IPS-20b (cell line): Measurements from ENCODE around the gene PROC.
A peak's percentile ranks its signal among the peaks of the same experiment; 100 is the strongest.
"Not testable (repeated sequence)": the region's sequence is repeated elsewhere in the genome, so short reads cannot be mapped to it uniquely, and the experiment has no call there.

ENCODE experiments used
- H3K27ac ChIP-seq: one replicate; pipeline ENCODE4 v1.5.1; 2013; ENCODE audit warnings: low read length
- H3K27me3 ChIP-seq: 2 replicates; pipeline ENCODE4 v1.6.1; 2013; ENCODE audit warnings: mild to moderate bottlenecking, low read length, inconsistent platforms; ENCODE audit not compliant: insufficient read depth
- H3K36me3 ChIP-seq: 2 replicates; pipeline ENCODE4 v1.6.1; 2013; ENCODE audit warnings: low read depth, mild to moderate bottlenecking, inconsistent platforms, low read length, moderate library complexity; ENCODE audit not compliant: insufficient read depth
- H3K4me1 ChIP-seq: 2 replicates; pipeline ENCODE4 v1.6.1; 2013; ENCODE audit warnings: mild to moderate bottlenecking, control low read depth, inconsistent platforms, low read length, moderate library complexity; ENCODE audit not compliant: insufficient read depth
- H3K4me3 ChIP-seq: 2 replicates; pipeline ENCODE4 v1.5.1; 2013; ENCODE audit warnings: mild to moderate bottlenecking, low read length, inconsistent platforms
- H3K9ac ChIP-seq: 2 replicates; pipeline ENCODE4 v1.6.1; 2013; ENCODE audit warnings: low read depth, mild to moderate bottlenecking, inconsistent platforms, low read length, moderate library complexity
- H3K9me3 ChIP-seq: 2 replicates; pipeline ENCODE4 v1.6.1; 2013; ENCODE audit warnings: mild to moderate bottlenecking, low read depth, low read length, inconsistent platforms; ENCODE audit not compliant: insufficient read depth

The PROC gene

DNA sequence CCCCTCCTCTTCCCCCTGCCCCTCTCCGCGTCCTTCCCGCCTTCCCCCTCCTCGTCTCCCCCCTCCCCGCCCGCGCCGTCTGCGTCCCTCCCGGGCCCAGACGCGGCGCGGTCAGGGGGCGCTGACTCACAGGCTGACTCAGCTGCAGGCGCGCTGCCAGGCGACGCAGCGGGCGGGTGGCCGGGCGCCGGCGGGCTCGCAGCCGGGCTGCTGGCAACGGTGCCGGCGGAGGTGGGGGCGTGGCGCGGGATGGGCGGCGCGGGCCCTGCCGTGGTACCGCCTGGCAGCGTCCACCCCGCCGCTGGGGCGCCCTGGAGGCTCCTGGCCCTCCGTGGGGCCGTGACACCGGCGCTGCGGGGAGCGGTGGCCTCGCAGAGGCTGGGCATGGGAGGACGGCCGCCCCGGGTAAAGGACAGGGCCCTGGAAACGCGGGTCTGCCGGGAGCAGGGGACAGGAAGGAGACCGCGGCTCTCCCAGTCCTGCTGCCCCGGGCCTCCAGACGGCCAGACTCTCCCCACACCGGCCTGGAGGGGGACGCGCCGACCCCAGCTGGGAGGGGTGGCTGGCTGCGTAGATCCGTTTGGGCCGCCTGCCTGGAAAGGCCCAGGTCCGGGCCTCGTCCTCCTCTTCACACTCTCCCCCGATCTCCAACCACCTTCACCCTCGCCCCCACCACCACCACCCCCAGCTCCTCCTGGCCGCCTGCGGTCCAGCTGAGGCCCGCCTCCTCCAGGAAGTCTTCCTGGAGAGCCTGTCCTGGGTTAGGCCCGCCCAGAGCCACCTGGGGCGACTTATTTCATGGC, 10.0 kb upstream of the PROC start:
- Histone ChIP-seq H3K4me3 (peak overlapping the region; percentile 68), H3K9me3 (peaks cover 4% of the 10 kb centered on the region; the same call in 1 of the 2 replicates), H3K27ac (no peak overlapping the region), H3K36me3 (no peaks in the 10 kb centered on the region), H3K9ac (peak overlapping the region; percentile 67; the same call in 1 of the 2 replicates), H3K4me1 (0 out of 2 replicates have a peak, but pooled peaks cover 6% of the 10 kb centered on the region), H3K27me3 (no peaks in the 10 kb centered on the region)

- 0 out of 2 replicates have a peak, but pooled peaks cover 6% of the 10 kb centered on the region for H3K4me1 ChIP-seq
- no peaks in the 10 kb centered on the region for H3K36me3 ChIP-seq
- peak overlapping the region; percentile 67; the same call in 1 of the 2 replicates for H3K9ac ChIP-seq
- peak overlapping the region; percentile 68 for H3K4me3 ChIP-seq
- no peaks in the 10 kb centered on the region for H3K27me3 ChIP-seq
- H3K27ac ChIP-seq: no peak overlapping the region
- H3K9me3 ChIP-seq: peaks cover 5% of the 10 kb centered on the region; the same call in 1 of the 2 replicates
Measured at GRCh38 chr2:127408807-127409099, 9.5 kb upstream of the PROC start.

DNA sequence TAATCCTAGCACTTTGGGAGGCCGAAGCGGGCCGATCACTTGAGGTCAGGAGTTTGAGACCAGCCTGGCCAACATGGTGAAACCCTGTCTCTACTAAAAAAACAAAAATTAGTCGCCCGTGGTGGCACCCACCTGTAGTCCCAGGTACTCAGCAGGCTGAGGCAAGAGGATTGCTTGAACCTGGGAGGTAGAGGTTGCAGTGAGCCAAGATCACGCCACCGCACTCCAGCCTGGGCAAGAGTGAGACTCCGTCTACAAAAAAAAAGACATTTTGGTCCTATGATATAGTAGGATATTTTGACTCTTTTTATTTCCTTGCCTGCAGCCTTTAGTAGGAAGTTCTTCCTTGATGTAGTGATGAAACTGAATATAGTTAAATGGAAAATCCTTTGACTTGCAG, 8.5 kb upstream of the PROC start:
- not testable (repeated sequence) for H3K27ac ChIP-seq, H3K9me3 ChIP-seq, H3K36me3 ChIP-seq, H3K4me3 ChIP-seq, H3K27me3 ChIP-seq, H3K4me1 ChIP-seq, H3K9ac ChIP-seq

DNA sequence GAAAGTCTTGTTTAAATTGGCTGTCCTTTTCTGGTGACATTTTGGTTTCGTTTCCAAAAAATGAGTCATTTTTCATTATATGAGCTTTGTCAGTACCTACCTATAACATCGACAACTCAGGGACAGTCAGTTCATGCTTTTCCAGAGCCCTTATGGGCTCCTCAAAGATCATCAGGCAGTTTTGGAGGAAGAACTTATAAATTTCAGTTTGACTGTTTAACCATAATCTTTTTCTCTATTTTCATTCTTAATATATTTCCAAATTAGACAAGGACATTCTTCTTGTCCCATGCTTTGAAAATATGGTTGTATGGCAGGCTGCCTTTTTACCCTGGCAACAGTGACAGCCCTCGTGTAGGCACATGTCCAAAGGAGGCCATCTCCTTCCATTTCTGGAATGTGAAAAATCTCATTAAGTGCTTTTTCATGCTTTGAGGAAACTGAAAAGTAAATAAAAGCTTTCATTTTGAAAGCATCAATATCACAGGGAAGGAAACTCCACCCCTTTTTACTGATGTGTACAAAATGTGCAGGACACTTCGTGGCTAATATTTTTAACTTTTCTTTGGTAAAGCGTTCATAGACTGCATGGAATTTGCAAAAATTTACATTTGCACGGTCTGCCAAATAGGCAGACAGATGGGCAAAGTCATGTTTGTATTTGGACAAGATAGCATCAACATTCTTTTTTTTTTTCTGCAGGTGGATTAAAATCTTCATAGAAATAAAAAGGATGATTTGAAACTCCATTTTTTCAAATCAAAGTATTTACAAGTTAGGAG, 7.2 kb upstream of the PROC start:
- H3K27ac ChIP-seq: no peak overlapping the region
- no peak overlapping the region for H3K4me3 ChIP-seq
- H3K27me3 ChIP-seq: peaks cover 18% of the 10 kb centered on the region
- no peaks in the 10 kb centered on the region for H3K4me1 ChIP-seq
- H3K9ac ChIP-seq: no peak overlapping the region
- H3K9me3 ChIP-seq: peaks cover 5% of the 10 kb centered on the region; the same call in 1 of the 2 replicates
- no peaks in the 10 kb centered on the region for H3K36me3 ChIP-seq

DNA sequence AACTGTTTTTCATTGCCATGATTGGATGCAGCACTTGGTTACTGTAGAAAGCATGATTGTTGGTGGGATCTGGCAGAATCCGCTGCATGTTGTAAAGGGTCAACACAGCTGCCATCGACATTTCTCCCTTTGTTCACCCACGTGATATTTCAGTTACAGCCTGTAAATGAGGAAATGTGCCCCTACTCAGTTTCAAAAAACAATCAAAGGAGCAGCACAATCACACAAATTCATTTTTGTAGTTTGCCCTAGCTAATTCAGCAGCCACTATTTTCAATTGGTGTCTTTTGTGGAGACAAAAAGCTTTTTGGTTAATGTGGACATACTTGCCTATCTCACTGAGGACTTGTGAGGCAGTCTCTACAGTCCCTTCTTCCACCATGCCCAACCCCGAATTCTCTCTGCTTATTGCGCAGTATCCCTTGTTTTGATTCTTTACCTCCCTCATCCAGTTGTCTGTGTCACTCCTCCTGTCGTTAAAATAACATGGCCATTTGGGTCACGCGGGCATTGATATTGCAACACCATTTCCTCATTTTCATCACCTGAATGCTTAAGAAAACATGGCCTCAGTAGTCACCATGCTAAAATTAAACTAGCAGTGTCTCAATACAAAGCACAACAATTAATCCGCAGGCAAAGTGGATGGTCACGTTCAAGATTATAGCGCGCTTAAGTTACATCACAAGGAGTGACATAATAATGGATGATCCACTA, 6.4 kb upstream of the PROC start:
- Histone ChIP-seq H3K27ac (no peak overlapping the region), H3K9me3 (peaks cover 5% of the 10 kb centered on the region; the same call in 1 of the 2 replicates), H3K4me1 (no peaks in the 10 kb centered on the region), H3K4me3 (no peak overlapping the region), H3K27me3 (peaks cover 25% of the 10 kb centered on the region), H3K36me3 (no peaks in the 10 kb centered on the region), H3K9ac (no peak overlapping the region)

- Histone ChIP-seq H3K4me3 (no peak overlapping the region), H3K27ac (no peak overlapping the region), H3K4me1 (no peaks in the 10 kb centered on the region), H3K27me3 (peaks cover 39% of the 10 kb centered on the region), H3K9me3 (peaks cover 5% of the 10 kb centered on the region; the same call in 1 of the 2 replicates), H3K36me3 (no peaks in the 10 kb centered on the region), H3K9ac (no peak overlapping the region)
Measured at GRCh38 chr2:127413200-127413599, 5.0 kb upstream of the PROC start.

DNA sequence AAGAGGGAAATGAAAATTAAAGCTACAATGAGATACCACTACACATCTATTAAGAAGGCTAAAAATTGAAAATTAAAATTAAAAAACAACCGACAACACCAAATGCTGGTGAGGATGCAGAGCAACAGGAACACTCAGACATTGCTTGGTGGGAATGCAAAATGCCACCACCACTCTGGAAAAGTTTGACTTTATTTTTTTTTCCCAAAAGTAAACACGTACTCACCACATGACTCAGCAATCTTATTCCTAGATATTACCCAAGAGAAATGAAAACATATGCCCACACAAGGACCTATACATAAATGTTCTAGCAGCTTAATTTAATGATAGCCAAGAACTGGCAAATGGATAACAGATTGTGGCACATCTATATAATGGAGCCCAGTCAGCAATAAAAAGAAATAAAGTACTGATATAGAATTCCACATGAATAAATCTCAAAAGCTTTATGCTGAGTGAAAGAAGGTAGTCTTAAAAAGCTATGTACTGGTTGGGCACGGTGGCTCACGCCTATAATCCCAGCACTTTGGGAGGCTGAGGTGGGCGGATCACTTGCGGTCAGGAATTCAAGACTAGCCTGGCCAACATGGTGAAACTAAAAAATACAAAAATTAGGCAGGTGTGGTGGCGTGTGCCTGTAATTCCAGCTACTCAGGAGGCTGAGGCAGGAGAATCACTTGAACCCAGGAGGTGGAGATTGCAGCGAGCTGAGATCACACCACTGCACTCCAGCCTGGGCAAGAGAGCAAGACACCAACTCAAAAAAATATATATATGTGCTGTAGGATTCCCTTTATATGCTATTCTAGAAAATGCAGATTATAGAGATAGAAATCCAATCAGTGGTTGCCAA, 4.2 kb upstream of the PROC start:
- Histone ChIP-seq H3K27me3 (peaks cover 46% of the 10 kb centered on the region), H3K9ac (no peak overlapping the region), H3K9me3 (peaks cover 5% of the 10 kb centered on the region; the same call in 1 of the 2 replicates), H3K4me1 (no peaks in the 10 kb centered on the region), H3K4me3 (no peak overlapping the region), H3K27ac (no peak overlapping the region), H3K36me3 (no peaks in the 10 kb centered on the region)

DNA sequence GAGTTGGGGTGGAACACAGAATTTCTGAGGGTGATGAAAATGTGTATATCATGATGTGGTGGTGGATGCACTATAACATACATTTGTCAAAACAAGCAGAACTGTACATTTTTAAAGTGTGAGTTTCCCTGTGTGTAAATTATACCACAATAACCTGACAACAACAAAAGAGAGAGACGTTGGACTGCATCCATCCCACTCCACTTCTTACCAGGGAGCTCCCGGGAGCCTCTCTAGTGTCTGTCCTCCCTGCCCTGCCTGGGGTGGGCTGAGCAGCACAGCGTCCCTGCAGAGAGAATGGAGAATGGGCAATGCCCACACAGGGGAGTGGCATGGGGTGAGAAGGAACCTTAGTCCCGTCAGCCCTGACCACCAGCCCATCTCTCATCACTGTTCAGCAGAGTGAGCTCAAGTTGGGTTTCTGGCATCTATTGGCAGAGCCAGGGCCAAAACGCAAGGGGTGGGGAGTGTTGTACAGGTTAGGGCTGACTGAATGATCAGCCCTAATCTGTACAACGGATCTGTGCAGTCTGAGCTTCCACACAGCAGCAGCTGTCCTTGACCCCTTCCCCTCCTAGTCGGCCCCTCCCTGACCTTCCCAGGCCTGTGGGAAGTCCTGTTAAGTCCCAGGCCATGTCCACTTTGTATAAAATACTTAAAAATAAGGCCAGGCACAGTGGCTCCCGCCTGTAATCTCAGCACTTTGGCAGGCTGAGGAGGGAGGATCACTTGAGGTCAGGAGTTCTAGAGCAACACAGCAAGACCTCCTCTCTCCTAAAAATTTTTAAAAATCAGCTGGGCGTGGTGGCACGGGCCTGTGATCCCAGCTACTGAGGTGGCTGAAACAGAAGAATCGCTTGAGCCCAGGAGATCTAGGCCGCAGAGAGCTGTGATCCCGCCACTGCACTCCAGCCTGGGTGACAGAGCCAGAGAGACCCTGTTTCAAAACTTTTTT, 3.3 kb upstream of the PROC start:
- H3K9me3 ChIP-seq: peaks cover 5% of the 10 kb centered on the region; the same call in 1 of the 2 replicates
- H3K9ac ChIP-seq: no peak overlapping the region
- no peaks in the 10 kb centered on the region for H3K4me1 ChIP-seq
- H3K27ac ChIP-seq: no peak overlapping the region
- H3K27me3 ChIP-seq: peaks cover 54% of the 10 kb centered on the region
- no peak overlapping the region for H3K4me3 ChIP-seq
- H3K36me3 ChIP-seq: no peaks in the 10 kb centered on the region

DNA sequence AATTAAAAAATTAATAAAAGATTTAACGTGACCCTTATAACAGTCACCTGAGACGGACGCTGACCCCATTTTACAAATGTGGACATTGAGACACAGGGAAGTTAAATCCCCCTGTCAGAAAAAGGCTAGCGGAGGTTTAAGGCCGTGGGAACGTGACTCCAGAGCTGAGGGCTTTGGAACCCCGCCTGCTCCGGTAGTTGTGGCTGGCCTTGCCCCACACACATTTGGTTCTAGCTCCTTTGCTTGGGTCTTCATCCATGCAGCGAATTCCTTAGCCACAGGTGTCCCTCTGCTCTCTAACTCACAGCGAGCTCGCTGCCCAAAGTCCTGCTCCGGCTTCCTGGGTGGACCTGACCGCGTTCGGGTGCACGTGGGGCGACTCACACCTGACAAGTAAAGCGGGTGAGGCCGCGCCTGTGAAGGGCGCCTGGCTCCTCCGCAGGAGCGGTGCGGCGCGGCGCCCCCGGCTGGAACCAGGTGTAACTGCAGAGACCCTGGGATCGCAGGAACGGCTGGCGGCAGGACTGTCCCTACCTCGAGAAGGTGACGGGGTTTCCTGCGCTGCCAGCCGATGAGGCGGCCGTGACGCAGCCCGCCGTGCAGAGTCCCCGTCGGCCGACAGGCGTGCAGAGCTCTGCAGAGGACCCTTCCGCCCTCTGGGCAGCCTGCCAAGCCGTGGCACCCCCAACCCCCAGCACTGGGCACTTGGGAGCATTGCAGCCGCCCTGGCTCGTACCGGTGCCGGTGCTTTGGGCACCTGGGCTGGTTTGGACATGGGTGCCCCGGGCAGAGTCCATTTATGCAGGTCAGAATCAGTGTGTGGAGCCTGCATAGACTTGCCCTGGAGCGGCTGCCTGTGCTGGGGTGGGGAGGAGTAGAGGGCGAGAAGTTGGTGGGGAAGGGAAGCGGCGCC, 2.4 kb upstream of the PROC start:
- H3K27me3 ChIP-seq: peaks cover 63% of the 10 kb centered on the region
- H3K27ac ChIP-seq: no peak overlapping the region
- H3K9me3 ChIP-seq: peaks cover 5% of the 10 kb centered on the region; the same call in 1 of the 2 replicates
- no peak overlapping the region for H3K9ac ChIP-seq
- no peaks in the 10 kb centered on the region for H3K36me3 ChIP-seq
- no peaks in the 10 kb centered on the region for H3K4me1 ChIP-seq
- H3K4me3 ChIP-seq: peak overlapping the region; percentile 59
